ENCODE results near the gene PLEKHA7.

The PLEKHA7 gene

DNA sequence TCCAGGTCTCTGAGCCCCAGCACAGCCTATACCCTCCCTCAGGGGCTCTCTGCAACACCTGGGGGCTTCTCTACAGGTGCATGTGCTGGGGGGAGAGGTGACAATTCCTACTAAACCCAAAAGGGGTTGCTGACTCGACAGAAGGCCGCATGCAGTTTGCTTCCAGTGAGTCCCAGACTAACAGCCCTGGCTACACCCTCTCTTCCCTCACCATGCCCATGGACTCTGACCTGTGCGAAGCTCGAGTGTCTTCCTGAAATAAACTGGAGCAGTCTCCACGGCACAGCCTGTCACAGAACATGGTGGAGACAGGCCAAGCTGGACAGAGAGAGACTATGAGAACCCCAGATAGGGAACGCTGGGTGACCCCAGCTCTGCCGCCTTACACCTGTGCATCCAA lies 16.6 kb downstream of the PLEKHA7 start:
- TF ChIP-seq SIN3A (IDR thresholded peaks at IDR 0.05; ENCODE audit: borderline replicate concordance, insufficient read depth, low read length) (no peak), FOXP2 (optimal IDR thresholded peaks at IDR 0.05; ENCODE audit: borderline replicate concordance, extremely low read depth, extremely low read length, insufficient read depth) (no peak), REST (IDR thresholded peaks at IDR 0.05; ENCODE audit: insufficient read depth in 1 of 2, low read depth in 2 of 2, low read length in 2 of 2) (no peak), POLR2AphosphoS5 (IDR thresholded peaks at IDR 0.05; ENCODE audit: low read depth, low read length) (no peak), TAF1 (IDR thresholded peaks at IDR 0.05; ENCODE audit: borderline replicate concordance, insufficient read depth, low read length) (no peak)

- TF ChIP-seq TAF1 (IDR thresholded peaks at IDR 0.05; ENCODE audit: borderline replicate concordance, insufficient read depth, low read length) (no peak), REST (IDR thresholded peaks at IDR 0.05; ENCODE audit: insufficient read depth in 1 of 2, low read depth in 2 of 2, low read length in 2 of 2) (no peak), FOXP2 (optimal IDR thresholded peaks at IDR 0.05; ENCODE audit: borderline replicate concordance, extremely low read depth, extremely low read length, insufficient read depth) (no peak), SIN3A (IDR thresholded peaks at IDR 0.05; ENCODE audit: borderline replicate concordance, insufficient read depth, low read length) (no peak), POLR2AphosphoS5 (IDR thresholded peaks at IDR 0.05; ENCODE audit: low read depth, low read length) (no peak)
Observed at GRCh38 chr11:16993495-16993894, 20.7 kb downstream of the PLEKHA7 start.

- TF ChIP-seq SIN3A (IDR thresholded peaks at IDR 0.05; ENCODE audit: borderline replicate concordance, insufficient read depth, low read length) (no peak), REST (IDR thresholded peaks at IDR 0.05; ENCODE audit: insufficient read depth in 1 of 2, low read depth in 2 of 2, low read length in 2 of 2) (no peak), POLR2AphosphoS5 (IDR thresholded peaks at IDR 0.05; ENCODE audit: low read depth, low read length) (no peak), FOXP2 (optimal IDR thresholded peaks at IDR 0.05; ENCODE audit: borderline replicate concordance, extremely low read depth, extremely low read length, insufficient read depth) (no peak), TAF1 (IDR thresholded peaks at IDR 0.05; ENCODE audit: borderline replicate concordance, insufficient read depth, low read length) (no peak)
Observed at GRCh38 chr11:16992846-16993245, 21.4 kb downstream of the PLEKHA7 start.

GRCh38 chr11:16989554-16989953 lies 24.7 kb downstream of the PLEKHA7 start:
- TF ChIP-seq REST (IDR thresholded peaks at IDR 0.05; ENCODE audit: insufficient read depth in 1 of 2, low read depth in 2 of 2, low read length in 2 of 2) (no peak), SIN3A (IDR thresholded peaks at IDR 0.05; ENCODE audit: borderline replicate concordance, insufficient read depth, low read length) (no peak)

- TF ChIP-seq SIN3A (IDR thresholded peaks at IDR 0.05; ENCODE audit: borderline replicate concordance, insufficient read depth, low read length), result no peak
- no peak for TF ChIP-seq TAF1 (IDR thresholded peaks at IDR 0.05; ENCODE audit: borderline replicate concordance, insufficient read depth, low read length)
- no peak for TF ChIP-seq FOXP2 (optimal IDR thresholded peaks at IDR 0.05; ENCODE audit: borderline replicate concordance, extremely low read depth, extremely low read length, insufficient read depth)
- no peak for TF ChIP-seq REST (IDR thresholded peaks at IDR 0.05; ENCODE audit: insufficient read depth in 1 of 2, low read depth in 2 of 2, low read length in 2 of 2)
- TF ChIP-seq POLR2AphosphoS5 (IDR thresholded peaks at IDR 0.05; ENCODE audit: low read depth, low read length), result no peak
Observed at GRCh38 chr11:16987205-16987568, 27.0 kb downstream of the PLEKHA7 start.

All from PFSK-1 (cell line).